Measurements from ENCODE around the gene PRKCD.

PRKCD gene

DNA sequence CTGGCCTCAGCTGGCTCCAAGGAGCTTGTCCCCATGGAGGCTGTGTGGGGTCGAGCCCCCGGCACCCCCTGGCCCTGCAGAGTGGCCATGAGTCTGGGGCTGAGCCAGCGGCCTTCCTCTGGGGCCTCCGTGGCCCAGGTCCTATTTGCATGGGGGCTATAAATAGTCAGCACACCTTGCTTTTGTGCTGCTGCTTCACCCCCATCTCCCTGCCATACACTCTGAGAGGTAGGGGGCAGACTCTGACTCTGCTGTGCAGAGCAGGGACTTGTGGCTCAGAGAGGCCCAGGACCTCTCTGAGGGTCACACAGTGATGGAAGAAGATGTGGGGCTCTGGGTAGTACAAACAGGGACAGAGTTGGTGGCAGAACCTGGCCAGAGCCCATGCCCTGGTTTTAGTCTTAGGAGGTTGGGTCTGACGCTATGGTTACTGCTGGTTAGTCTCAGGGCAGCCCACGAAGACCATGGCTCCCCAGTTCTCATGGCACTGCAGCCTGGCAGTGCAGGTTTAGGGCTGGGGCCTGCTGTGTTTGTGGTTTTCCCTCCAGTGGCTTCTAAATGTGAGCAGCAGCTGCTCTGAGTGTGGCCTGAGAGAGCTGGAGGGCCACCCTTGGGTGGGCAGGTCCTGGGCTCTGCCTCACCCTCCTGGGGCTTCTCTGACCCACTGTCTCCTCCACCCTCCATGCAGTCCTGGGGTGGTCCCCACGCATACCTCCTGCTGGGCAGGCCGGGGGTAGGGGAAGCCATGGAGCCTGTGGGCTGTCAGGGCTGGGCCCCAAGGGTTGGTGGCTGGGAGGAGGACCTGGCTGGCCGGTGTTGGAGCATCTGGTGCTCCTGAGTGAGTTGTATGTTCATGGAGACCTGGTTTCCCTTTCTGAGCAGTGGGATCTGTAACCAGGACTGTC lies 13.6 kb downstream of the PRKCD start:
- Mint-ChIP-seq H3K4me3 (no peak overlapping the region), H3K27me3 (ENCODE audit: low read depth, poor library complexity) (no peaks in the 10 kb centered on the region), H3K36me3 (ENCODE audit: low read depth) (peaks cover 15% of the 10 kb centered on the region), H3K9me3 (no peaks in the 10 kb centered on the region), H3K27ac (no peak overlapping the region), H3K4me1 (peaks cover 41% of the 10 kb centered on the region)
- DNase-seq: no peak
- TF ChIP-seq, protein P1, sequence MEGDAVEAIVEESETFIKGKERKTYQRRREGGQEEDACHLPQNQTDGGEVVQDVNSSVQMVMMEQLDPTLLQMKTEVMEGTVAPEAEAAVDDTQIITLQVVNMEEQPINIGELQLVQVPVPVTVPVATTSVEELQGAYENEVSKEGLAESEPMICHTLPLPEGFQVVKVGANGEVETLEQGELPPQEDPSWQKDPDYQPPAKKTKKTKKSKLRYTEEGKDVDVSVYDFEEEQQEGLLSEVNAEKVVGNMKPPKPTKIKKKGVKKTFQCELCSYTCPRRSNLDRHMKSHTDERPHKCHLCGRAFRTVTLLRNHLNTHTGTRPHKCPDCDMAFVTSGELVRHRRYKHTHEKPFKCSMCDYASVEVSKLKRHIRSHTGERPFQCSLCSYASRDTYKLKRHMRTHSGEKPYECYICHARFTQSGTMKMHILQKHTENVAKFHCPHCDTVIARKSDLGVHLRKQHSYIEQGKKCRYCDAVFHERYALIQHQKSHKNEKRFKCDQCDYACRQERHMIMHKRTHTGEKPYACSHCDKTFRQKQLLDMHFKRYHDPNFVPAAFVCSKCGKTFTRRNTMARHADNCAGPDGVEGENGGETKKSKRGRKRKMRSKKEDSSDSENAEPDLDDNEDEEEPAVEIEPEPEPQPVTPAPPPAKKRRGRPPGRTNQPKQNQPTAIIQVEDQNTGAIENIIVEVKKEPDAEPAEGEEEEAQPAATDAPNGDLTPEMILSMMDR (IDR thresholded peaks at IDR 0.05): no peak

DNA sequence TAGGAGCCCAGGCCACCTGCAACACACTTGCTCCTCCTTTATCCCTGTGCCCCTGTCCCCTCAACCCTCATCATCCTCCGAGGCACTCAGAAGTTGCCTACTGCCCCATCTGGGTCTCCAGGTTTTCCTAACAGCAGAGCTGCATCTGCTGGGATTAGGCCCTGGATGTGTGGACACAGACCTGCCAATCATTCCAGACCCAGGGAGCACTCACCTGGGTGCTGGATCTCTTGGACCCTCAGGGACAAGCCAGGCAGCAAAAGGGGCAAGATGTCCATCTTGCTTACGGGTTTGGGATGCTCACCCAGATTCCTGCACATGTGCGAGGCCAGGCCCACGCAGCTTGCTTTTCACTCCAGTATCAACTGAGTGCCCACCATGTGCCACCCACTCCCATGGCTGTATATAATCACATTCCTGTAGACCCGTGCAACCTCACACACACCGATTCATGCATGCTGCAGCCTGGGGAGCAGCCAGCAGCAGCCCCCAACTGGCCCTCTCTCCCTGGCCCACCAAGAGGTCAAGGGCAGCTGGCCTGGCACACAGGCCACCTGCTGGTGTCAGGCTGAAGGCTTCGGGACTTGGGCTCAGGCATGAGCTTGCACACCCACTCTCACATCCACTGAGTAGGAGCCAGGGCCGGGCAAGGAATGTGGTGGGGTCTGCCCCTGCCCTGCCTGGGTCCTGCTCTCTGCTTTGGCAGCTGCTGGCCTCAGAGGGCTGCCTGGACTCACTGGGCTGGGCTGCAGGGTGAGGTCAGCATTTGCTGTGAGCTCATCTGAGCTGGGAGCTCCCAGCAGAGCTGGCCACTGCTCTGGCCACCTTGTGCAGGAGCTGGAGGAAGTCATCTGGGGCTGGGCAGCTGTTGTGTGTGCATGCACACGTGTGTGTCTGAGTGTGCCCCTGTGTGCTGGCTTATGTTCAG lies 14.9 kb downstream of the PRKCD start:
- H3K27ac Mint-ChIP-seq: peak overlapping the region; percentile 36
- H3K9me3 Mint-ChIP-seq: no peaks in the 10 kb centered on the region
- DNase-seq: no peak
- peaks cover 35% of the 10 kb centered on the region for H3K4me1 Mint-ChIP-seq
- TF ChIP-seq, protein P1 (IDR thresholded peaks at IDR 0.05): no peak
- H3K4me3 Mint-ChIP-seq: no peak overlapping the region
- H3K36me3 Mint-ChIP-seq (ENCODE audit: low read depth): peaks cover 20% of the 10 kb centered on the region
- H3K27me3 Mint-ChIP-seq (ENCODE audit: low read depth, poor library complexity): no peaks in the 10 kb centered on the region

- no peak overlapping the region for H3K4me3 Mint-ChIP-seq
- peaks cover 29% of the 10 kb centered on the region for H3K36me3 Mint-ChIP-seq (ENCODE audit: low read depth)
- no peak overlapping the region for H3K27ac Mint-ChIP-seq
- H3K27me3 Mint-ChIP-seq (ENCODE audit: low read depth, poor library complexity): no peaks in the 10 kb centered on the region
- DNase-seq: no peak
- TF ChIP-seq, protein P1 (IDR thresholded peaks at IDR 0.05): no peak
- H3K4me1 Mint-ChIP-seq: peaks cover 13% of the 10 kb centered on the region
- no peaks in the 10 kb centered on the region for H3K9me3 Mint-ChIP-seq
Observed at GRCh38 chr3:53178246-53178645, 17.2 kb downstream of the PRKCD start.

DNA sequence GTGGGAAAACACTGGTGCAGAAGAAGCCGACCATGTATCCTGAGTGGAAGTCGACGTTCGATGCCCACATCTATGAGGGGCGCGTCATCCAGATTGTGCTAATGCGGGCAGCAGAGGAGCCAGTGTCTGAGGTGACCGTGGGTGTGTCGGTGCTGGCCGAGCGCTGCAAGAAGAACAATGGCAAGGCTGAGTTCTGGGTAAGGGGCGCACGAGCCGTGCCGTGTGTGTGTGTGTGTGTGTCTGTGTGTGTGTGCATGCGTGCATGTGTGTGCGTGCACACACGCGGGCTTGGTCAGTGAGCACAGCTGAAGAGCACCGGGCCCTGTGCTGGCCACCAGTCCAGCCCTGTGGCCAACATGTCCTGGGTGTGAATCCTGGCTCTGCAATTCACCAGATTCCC lies 18.6 kb downstream of the PRKCD start:
- peaks cover 29% of the 10 kb centered on the region for H3K36me3 Mint-ChIP-seq (ENCODE audit: low read depth)
- TF ChIP-seq, protein P1 (IDR thresholded peaks at IDR 0.05): no peak
- no peaks in the 10 kb centered on the region for H3K27me3 Mint-ChIP-seq (ENCODE audit: low read depth, poor library complexity)
- peak overlapping the region; percentile 39 for H3K27ac Mint-ChIP-seq
- H3K4me3 Mint-ChIP-seq: no peak overlapping the region
- H3K9me3 Mint-ChIP-seq: no peaks in the 10 kb centered on the region
- no peak for DNase-seq
- peaks cover 7% of the 10 kb centered on the region for H3K4me1 Mint-ChIP-seq

- DNase-seq: no peak
- Mint-ChIP-seq H3K36me3 (ENCODE audit: low read depth) (peaks cover 36% of the 10 kb centered on the region), H3K4me1 (peaks cover 7% of the 10 kb centered on the region), H3K27ac (peak overlapping the region; percentile 90), H3K4me3 (no peak overlapping the region), H3K27me3 (ENCODE audit: low read depth, poor library complexity) (no peaks in the 10 kb centered on the region), H3K9me3 (no peaks in the 10 kb centered on the region)
- TF ChIP-seq, protein P1 (IDR thresholded peaks at IDR 0.05): no peak
Observed at GRCh38 chr3:53180305-53181023, 19.5 kb downstream of the PRKCD start.

Data from nephron progenitor cell (in vitro differentiated cells).